Activated naive CD4-positive, alpha-beta T cell treated with Interleukin-2 at 50 U/mL for 16 hours (primary cell): ENCODE results near the gene KRTAP10-10.
"Not testable (repeated sequence)": the region's sequence is repeated elsewhere in the genome, so short reads cannot be mapped to it uniquely, and the experiment has no call there.

Experiments used
- DNase-seq: peaks from one replicate; pipeline ENCODE4 v3.0.0-alpha.2; 2020

Gene KRTAP10-10

DNA sequence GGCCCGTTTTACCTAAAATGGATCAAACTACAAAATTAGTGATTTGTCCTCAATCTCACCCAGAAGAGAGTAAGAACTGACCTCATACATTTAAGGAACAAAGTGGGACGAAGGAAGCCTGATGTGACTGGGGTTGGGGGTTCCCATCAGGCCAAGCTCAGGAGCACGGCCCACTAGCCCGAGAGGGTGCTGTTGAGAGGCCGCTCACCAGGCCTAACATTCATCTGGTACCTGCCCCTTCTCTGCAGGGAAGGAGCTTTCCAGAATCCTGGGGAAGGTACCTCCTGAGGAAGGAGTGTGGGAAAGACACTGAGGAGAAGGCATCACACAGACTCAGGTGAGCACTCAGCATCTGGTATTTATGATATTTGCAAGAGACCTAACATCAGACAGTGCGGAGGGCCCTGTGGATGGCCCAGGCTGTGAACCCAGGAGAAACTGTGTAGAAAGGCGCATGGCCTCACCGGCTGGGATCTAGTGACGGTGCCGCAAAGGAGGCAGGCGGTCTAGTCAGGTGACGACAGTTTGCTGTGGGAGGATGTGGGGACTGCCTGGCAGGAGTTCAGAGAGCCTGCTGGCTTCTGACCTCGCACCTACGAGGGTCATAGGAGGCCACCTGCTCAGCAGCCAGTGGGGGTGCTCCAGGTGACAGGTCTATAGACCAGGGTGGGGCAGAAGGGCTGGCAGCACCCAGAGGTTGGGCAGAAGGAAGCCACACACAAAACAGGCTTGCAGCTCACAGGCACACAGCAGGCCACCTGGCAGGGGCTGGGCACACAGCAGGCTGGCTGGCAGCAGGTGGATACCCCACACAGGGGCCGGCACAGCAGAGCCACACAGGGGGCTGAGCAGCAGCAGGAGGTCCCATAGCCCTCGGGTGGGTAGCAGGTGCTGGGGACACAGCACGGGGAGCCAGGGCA is 16.8 kb downstream of the KRTAP10-10 start:
- DNase-seq: peak; percentile 47

DNA sequence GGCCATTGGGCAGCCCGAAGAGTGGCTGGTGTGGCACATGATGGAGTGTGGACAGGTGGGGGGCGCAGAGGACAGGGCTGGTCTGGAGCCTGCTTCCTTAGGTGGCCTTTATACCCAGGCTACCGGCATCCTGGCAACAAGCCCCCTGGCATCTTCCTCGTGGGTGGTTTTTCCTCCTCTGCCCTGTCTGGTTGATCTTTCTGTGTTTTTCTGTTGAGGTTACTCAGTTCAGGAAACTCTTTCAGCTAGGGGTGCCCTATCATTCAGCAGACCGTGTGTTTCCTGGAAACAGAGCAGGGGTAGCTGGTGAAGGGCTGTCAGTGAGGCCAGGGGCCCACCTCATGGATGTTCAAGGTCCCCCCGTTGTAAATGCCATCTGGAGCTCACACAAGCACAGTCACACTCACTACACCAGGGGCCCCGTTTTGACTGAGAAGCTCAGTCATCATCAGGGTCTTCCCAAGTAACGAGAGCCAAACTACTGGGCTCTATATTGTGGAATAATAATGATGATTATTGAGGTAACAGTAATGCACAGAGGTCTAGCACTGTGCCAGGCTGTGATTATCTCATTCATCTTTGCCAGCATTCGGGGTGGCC is 17.5 kb downstream of the KRTAP10-10 start, which contains the start of gene KRTAP12-4:
KRTAP12-4 (minus strand) TSS at position 84 of the 600 bp plus-strand sequence; CDS start at position 39, 45 bp downstream.
- DNase-seq: no peak

DNA sequence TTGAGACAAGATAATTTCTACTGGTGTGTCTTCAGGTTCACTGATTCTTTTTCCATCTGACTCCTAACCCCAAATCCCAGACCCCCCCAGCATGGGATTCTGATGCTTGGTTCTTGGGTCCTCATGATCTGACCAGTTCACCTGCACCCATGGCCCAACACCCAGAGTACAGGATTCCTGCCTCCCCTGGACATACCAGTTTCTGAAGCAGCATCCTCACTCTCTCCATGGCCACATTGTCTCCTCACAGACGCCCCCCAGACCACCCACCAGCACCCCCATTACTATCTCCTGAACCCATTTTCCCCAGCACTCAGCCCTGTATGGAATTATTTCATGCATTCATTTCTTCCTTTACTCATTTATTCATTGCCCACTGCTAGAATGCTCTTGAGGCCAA is 19.7 kb downstream of the KRTAP10-10 start:
- no peak for DNase-seq

DNA sequence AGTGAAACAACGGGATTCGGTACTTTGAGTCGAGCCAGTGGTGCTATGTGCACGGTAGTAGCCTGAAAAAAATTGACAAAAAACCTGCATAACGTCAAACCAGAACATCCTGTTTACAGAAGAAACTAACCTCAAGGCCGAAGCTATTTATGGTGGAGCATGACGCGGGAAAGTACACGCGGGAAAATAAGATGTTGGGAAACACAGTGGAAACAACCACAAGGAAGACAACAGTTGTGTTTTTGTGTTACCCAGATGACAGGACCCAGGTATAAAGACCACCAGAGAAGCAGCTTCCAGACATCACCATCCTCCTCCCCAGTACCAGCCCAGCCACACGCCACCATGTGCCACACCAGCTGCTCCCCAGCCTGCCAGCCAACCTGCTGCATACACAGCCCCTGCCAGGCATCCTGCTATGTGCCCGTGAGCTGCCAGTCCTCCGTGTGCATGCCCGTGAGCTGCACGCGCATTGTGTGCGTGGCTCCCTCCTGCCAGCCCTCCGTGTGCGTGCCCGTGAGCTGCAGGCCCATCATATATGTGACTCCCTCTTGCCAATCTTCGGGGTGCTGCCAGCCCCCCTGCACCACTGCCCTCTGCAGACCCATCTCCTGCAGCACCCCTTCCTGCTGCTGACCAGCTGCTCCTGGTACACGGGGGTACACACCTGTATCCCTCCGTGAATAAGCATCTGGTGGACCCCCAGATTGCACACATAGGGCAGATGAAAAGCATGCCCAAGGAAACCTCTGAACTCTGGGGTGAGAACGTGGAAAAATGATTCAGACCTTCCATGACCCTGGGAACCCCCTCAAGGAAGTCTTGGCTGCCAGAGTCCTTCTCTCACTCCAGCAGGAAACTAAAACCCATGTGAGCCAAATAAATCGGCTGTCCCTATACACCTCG is 20.7 kb downstream of the KRTAP10-10 start, which contains the start of gene KRTAP12-3:
KRTAP12-3 (plus strand) TSS at position 298 of the 906 bp plus-strand sequence; CDS start at position 346, 48 bp downstream.
- peak; percentile 33 for DNase-seq

DNA sequence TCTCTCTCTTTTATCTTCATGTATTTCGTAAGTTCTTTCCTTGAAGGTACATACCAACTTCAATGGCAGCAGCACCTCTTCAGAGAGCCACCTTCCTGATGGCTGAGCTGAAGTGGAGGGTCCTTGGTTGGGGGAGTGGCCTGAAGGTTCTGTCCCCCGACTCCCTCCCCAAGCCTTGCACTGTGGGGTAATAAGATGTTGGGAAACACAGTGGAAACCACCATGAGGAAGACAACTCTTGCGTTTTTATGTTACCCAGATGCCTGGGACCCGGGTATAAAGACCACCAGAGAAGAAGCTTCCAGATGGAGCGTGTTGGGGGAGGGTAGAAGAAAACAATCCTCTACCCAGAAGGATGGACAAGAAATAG is 21.4 kb downstream of the KRTAP10-10 start:
- DNase-seq: no peak

DNA sequence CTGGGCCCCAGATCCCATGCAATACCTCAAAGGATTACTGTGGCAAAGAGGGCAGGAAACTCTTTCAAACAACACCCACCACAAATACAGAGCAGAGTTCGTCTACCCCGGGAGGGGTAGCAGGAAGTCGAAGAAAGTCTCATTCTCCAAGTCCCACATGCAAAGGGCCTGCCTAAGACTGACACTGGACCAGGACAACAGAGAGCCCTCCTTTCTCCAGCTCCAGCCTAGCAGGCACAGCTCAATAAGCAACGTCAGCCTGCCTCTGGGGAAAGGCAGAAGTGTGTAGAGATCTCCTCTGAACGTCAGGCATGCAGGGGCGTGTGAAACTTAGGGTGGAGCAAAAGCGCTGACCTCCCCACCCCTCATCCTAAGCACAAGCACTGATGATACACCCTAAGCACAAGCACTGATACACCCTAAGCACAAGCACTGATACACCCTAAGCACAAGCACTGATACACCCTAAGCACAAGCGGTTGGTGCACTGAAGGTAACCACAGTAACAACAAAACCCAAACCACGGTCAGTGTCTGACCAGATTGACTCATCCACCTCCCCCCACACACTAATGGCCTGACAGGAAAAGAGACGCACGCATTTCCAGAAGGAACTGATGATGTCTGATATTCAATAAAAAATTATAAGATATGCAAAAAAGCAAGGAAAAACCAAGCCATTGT is 21.9 kb downstream of the KRTAP10-10 start:
- DNase-seq: no peak

DNA sequence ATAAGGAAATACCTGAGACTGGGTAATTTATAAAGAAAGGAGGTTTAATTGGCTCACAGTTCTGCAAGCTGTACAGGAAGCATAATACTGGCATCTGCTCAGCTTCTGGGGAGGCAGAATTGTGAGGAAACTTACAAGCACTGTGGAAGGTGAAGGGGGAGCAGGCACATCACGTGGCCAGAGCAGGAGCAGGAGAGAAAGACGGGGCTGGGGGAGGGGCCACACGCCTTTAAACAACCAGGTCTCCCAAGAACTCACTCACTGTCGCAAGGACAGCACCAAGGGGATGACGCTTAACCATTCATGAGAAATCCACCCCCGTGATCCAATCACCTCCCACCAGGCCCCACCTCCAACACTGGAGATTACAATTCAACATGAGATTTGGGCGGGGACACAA is 24.4 kb downstream of the KRTAP10-10 start:
- DNase-seq: not testable (repeated sequence)

DNA sequence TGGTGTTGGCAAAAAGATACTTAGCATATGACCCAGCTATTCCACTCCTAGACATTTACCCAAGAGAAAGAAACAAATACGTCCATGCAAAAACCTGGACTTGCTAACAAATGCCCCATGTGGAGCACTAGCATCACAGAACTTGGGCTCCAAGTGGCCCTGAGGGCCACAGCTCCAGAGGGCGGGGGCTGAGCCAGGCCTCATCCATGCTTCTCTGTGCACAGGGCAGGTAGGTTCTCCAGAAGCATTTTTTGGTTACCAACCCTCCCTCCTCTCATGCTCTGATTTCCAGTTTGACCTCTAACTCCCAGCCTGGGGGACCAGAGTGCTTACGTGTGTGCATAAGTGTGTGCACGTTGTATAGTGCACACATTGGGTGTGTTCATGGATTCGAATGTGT is 27.5 kb downstream of the KRTAP10-10 start:
- DNase-seq: no peak

DNA sequence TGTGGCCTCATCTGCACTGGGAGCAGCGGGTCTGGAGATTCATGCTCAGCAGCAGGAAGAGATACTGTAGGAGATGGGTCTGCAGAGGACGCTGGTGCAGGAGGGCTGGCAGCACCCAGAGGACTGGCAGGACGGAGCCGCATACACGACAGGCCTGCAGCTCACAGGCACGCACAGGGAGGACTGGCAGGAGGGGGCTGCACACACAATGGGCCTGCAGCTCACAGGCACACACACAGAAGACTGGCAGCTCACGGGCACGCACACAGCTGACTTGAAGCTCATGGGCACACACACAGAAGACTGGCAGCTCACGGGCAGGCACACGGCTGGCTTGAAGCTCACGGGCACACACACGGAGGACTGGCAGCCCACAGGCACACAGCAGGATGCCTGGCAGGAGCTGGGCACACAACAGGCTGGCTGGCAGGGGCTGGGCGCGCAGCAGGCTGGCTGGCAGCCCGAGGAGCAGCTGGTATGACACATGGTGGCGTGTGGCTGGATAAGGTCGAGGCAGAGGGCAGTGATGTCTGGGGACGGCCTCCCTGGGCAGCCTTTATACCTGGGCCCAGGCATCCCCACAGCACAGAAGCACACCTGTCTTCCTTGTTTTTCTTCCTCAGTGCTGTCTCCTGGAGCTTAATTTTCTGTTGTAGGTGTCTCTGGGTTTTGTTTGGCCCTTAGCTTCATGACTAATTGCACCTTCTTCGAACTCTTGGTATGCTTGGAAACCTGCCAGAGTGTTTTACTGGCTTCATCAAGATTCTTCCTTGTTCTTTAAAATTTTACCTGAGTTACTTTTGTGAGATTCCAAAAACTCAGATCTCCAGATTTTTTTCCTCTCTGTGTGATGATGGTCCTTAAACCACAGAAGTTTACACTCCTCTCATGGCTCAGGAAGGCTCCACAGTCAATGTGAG is 29.5 kb downstream of the KRTAP10-10 start, which contains the start of gene KRTAP12-2:
KRTAP12-2 (minus strand) TSS at position 527 of the 920 bp plus-strand sequence; CDS start at position 486, 41 bp downstream.
- no peak for DNase-seq

DNA sequence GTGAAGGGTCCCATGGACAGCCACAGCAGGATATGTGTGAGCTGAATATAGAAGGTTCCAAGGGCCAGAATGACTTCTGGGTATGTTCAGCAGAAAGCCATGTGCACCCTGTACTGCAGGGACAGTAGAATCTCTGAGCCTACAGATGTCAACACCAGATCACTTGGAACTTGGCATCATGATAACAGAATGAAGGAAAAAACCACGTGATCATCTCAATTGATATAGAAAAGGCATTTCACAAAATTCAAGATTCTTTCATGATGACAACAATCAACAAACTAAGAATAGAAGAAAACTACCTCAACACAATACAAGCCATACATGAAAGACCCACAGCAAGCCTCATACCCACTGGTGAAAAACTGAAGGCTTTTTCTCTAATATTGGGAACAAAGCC is 30.5 kb downstream of the KRTAP10-10 start:
- no peak for DNase-seq

DNA sequence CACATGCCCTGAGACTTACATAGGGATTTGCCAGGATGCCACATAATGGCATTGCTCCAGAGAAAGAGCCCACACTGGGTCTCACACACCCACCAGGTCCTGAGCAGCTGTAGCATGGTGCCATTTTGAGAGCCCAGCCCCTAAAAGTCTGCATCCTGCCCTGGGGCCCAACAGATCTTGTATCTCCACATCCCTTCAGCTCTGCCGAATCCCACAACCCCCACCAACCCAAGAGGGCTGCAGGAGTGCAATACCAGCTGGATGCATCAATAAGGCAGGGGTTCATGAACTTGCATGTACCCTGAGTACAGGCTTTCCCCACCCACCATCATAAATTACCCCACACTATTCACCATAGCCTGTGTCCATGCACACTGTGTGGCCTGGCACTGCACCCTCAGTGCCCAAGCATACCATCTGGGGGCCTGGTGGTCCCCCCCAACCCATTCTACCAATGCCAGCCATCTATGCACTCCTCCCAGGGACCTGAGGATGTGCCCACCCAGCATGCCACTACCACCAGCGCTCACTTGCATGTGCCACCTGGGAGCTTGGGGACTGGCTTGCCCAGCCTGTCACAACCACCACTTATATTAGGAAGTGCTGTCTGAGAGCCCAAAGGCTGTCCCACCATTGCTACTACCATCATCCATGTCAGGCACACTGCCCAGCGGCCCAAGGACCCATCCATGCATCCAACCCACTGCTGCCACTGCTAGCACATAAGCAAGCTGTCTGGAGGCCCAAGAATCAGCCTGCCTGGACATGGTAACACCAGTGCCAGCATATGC is 33.7 kb downstream of the KRTAP10-10 start:
- DNase-seq: no peak

DNA sequence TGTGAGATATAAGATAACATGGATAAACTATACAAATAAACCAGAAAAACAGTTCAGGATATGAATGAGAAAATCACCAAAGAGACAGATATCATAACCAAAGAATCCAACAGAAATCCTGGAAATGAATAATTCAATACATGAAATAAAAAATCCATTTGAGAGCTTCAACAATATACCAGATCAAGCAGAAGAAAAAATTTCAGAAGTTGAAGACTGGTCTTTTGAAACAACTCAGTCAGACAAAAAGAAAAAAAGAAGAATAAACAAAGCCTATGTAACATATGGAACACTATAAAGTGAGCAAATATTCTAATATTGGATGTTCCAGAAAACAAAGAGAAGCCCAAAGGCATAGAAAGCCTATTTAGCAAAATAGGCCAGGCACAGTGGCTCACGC is 34.8 kb downstream of the KRTAP10-10 start:
- no peak for DNase-seq

DNA sequence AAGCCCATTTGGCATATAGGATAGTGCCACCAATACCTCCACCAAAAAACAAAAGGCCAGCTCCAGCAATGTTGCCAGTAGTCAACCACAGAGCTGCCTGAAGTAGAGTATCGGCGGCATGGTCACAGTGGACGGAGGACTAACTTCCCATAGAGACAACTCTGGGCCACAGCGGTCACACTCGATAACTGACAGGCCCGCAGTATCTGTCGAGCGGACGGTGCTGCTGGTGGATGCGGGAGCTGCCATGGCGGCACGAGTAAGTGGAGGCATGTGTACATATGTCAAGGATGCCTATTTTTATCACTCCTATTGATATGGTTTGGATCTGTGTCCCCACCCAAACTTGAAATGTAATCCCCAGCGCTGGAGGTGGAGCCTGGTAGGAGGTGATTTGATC is 40.7 kb downstream of the KRTAP10-10 start:
- DNase-seq: no peak

DNA sequence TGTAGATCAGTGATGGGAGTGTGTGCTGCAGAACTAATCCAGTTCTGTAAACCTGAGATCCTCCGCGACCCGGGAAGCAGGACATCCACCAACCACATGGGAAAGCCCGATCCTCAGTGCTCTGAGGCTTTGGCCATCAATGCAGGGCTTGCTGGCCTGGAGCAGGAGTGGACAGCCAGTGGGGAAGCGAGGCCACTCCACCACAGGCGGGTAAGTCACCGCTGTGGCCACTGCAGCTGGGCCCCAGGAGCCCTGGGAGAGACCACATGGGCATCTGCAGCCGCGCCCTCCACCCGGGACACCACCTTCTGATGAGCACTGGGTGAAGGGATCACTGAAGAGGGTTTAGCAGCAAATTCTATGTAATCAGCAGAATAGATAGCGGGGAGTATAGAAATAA is 44.0 kb downstream of the KRTAP10-10 start:
- no peak for DNase-seq

DNA sequence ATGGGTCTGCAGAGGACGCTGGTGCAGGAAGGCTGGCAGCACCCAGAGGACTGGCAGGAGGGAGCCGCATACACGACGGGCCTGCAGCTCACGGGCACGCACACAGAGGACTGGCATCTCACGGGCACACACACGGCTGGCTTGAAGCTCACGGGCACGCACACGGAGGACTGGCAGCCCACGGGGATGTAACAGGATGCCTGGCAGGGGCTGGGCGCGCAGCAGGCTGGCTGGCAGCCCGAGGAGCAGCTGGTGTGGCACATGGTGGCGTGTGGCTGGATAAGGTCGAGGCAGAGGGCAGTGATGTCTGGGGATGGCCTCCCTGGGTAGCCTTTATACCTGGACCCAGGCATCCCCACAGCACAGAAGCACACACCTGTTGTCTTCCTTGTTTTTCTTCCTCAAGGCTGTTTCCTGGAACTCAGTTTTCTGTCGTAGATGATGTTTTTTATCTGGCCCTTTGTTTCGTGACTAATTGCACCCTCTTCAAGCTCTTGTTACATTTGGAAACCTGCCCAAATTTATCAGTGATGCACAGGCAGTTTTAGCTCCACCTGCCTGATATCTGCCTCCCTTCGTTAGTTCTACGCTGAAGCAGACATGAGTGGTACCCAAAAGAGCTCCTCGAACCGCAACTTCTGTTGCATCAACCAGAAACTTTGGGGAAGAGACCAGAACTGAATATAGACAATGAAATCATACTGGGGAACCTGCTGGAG is 44.9 kb downstream of the KRTAP10-10 start, which contains the start of gene KRTAP12-1:
KRTAP12-1 (minus strand) TSS at position 303 of the 719 bp plus-strand sequence; CDS start at position 263, 40 bp downstream.
- no peak for DNase-seq

DNA sequence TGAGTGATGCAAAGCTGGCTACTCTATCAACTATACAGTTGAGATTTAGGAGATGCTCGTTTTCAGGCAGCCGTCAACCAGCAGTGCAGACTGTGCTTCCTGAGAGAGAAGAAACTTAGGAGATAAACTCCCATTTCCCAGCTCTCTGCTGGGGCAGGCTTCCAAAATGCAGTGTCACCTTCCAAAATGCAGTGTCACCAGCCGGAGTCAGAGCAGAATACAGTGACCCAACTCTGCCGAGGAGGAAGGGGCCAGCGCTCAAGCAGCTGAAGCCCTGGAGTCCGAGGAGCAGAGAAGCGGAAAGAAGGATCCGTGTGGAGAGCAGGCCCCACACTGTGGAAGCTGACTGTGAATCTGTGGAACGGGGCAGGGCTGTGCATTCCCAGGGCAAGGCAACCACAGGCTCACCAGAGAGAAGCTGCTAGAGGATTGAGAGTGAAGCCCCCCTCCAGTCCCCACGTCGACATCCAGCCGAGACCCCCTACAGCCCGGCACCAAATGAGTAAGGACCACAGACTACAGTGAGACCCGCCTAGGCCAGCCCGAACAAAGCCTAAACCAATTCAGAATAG is 45.5 kb downstream of the KRTAP10-10 start:
- no peak for DNase-seq

DNA sequence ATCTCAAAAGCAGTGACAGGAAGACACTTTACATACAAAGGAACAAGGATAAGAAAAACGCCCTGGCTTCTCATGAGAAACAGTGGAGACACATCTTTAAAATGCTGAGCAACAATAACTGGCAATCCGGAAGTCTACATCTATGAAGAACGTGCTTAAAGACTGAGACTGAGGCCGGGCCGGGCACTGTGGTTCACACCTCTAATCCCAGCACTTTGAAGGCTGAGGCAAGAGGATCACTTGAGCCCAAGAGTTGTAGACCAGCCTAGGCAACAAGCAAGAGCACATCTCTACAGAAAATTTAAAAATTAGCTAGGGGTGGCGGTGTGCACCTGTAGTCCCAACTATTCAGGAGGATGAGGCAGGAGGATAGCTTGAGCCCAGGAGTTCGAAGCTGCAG is 46.9 kb downstream of the KRTAP10-10 start:
- no peak for DNase-seq

DNA sequence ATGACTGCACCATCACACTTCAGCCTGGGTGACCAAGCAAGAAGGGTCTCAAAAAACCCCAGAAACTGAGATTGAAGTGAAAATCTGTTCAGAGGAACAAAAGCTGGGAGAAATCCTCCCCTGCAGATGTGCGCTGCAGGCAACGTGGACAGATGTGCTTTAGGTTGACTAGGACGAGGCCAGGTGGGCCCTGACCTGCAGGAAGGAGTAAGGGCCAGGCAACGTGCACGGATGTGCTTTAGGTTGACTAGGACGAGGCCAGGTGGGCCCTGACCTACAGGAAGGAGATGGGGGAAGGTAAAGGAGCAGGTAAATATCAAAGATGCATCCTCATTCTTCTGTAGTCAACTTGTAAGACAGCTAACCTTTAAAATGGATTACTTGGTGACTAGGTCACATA is 47.3 kb downstream of the KRTAP10-10 start:
- no peak for DNase-seq

DNA sequence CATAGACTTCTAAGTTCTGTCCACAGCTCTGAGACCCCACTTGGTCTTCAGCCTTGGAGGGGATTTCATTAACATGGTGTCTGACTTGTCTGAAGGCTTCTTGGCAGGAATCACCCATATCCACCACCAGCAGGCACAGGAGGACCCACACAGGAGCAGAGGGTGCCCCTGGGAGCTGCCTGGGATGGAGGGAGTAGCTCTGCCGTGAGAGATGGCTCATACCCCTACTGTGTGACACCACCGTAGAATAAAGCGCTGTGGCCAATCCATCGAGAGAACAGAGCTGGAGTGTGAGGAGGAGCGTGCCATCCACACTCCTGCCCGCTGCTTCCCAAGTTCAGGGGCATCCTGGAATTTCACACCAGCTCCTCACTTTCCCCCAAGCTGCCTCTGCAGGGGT is 47.9 kb downstream of the KRTAP10-10 start:
- not testable (repeated sequence) for DNase-seq
